Heart left ventricle (tissue), 16 donors: Measurements from ENCODE around the gene SPSB4. TPM values are rescaled to one million over a fixed set of nuclear protein-coding genes. Genes with fewer than 3 reads are reported as not detected.

ENCODE experiments used
- ATAC-seq, 4 donors: fragments of 200-7000 bp; cut with Tn5 transposase; one replicate each; pipeline ENCODE4 v1.9.1; 2020 to 2022; ENCODE audit warnings: moderate library complexity in 4 of 4, mild to moderate bottlenecking in 3 of 4, moderate number of reproducible peaks in 1 of 4
- DNase-seq, 5 donors: peaks; one replicate each; pipeline ENCODE4 v3.0.0-alpha.2; 2020
- H3K27ac ChIP-seq, 12 donors: fragments of 200-600 bp; sonication (generic) in 4 of 12; one replicate each; pipeline versions ENCODE4 v1.5.0 to v1.8.0; 2016 to 2022; ENCODE audit warnings: mild to moderate bottlenecking in 2 of 12
- H3K27me3 ChIP-seq, 9 donors: fragments of 200-600 bp; sonication (generic) in 2 of 9; one replicate each; pipeline versions ENCODE4 v1.5.1 to v1.8.0; 2016 to 2022; ENCODE audit warnings: mild to moderate bottlenecking in 3 of 9
- H3K36me3 ChIP-seq, 9 donors: fragments of 200-600 bp; sonication (generic) in 2 of 9; one replicate each; pipeline versions ENCODE4 v1.5.0 to v1.8.0; 2018 to 2022; ENCODE audit warnings: mild to moderate bottlenecking in 2 of 9
- H3K4me1 ChIP-seq, 12 donors: fragments of 200-600 bp; sonication (generic) in 4 of 12; one replicate each; pipeline versions ENCODE4 v1.5.0 to v1.8.0; 2016 to 2022; ENCODE audit warnings: mild to moderate bottlenecking in 3 of 12
- H3K4me3 ChIP-seq, 12 donors: fragments of 200-600 bp; sonication (generic) in 4 of 12; one replicate each; pipeline versions ENCODE4 v1.5.0 to v1.8.0; 2017 to 2022; ENCODE audit warnings: mild to moderate bottlenecking in 9 of 12, moderate library complexity in 4 of 12
- H3K9me3 ChIP-seq, 12 donors: fragments of 200-600 bp; sonication (generic) in 4 of 12; one replicate each; pipeline versions ENCODE4 v1.5.0 to v1.8.0; 2016 to 2022; ENCODE audit warnings: mild to moderate bottlenecking in 1 of 12
- POLR2A ChIP-seq, 2 donors: fragments of 450-650 bp; IDR thresholded peaks; one replicate each; pipeline ENCODE4 v1.6.1; 2017; ENCODE audit warnings: antibody characterized with exemption in 2 of 2, mild to moderate bottlenecking in 2 of 2, moderate library complexity in 2 of 2
- WGBS, 4 donors: extraction: QIAGEN DNeasy Blood & Tissue Kit in 2 of 4; methylation state at CpG; one replicate each; pipeline versions ENCODE4 v1.1.5 to v1.1.7; 2013 to 2018; 5-methylcytosine and 5-hydroxymethylcytosine counted together
- intact Hi-C, 10 donors: fragments of 100-400 bp; cut with DNase I; formaldehyde crosslinking; loops; one replicate each; pipeline versions ENCODE4 v1.11.1 to v1.14.2; 2022
- polyA plus RNA-seq, 2 donors: library from polyadenylated mRNA; stranded (reverse); fragments of 200-250 nt; gene quantifications; one replicate each; pipeline ENCODE4 v1.2.3, GENCODE V29; 2013
- total RNA-seq, 9 donors: library from RNA; depleted of rRNA in 2 of 9; stranded (reverse); fragments of >200 nt in 2 of 9; fragmentation: NEBNext Ultra II Directional in 3 of 9; extraction: Animal tissue kit (Norgen Biotek cat#: 25700) in 3 of 9; gene quantifications; one replicate each; pipeline versions ENCODE4 v1.1.0 to v1.2.4, GENCODE V29; 2016 to 2023
- TF ChIP-seq, protein P1 (sequence below), 12 donors: fragments of 200-600 bp; sonication (generic) in 4 of 12; IDR thresholded peaks; one replicate each; pipeline versions ENCODE4 v1.5.0 to v1.8.0; 2018 to 2022; ENCODE audit warnings: antibody characterized with exemption in 12 of 12, mild to moderate bottlenecking in 5 of 12
- donor health status: ischemic (EF 13 %, LVEDD 7.1; RV severe dilation, severe dysfunction).
- donor health status: healthy with polysubstance abuse.
- donor health status: DM: no; HTN: yes; CAD: no.
- donor health status: DM: no; HTN: no; CAD: no.
- donor health status: ischemic (EF 25% LVEDD 6.9; RV normal size, moderate dysfunction).
- donor health status: ischemic (EF 25% LVEDD 5.7; RV mildly dilated, moderate dysfunction).
- donor health status: healthy.
- donor health status: DM: yes; HTN: yes; CAD: no.
- donor health status: ischemic (EF 35%, LVEDD 5.7; RV mildly dilated, moderate dysfunction).
- donor health status: nonischemic (EF 11% LVEDD 7.7; RV severe dilation, severe dysfunction).
- donor health status: DM: yes; HTN: yes; CAD: no.
- donor health status: PGD.
- donor health status: ischemic (EF 29% LVEDD 5.4; RV normal size, mild dysfunction).
- donor health status: nonischemic (EF 23%, LVEDD 6.1; RV moderate dilation, normal function).

Gene SPSB4
- total and polyA plus RNA-seq, 11 donors: 3.3 to 11.1 (median 4.8) TPM

DNA sequence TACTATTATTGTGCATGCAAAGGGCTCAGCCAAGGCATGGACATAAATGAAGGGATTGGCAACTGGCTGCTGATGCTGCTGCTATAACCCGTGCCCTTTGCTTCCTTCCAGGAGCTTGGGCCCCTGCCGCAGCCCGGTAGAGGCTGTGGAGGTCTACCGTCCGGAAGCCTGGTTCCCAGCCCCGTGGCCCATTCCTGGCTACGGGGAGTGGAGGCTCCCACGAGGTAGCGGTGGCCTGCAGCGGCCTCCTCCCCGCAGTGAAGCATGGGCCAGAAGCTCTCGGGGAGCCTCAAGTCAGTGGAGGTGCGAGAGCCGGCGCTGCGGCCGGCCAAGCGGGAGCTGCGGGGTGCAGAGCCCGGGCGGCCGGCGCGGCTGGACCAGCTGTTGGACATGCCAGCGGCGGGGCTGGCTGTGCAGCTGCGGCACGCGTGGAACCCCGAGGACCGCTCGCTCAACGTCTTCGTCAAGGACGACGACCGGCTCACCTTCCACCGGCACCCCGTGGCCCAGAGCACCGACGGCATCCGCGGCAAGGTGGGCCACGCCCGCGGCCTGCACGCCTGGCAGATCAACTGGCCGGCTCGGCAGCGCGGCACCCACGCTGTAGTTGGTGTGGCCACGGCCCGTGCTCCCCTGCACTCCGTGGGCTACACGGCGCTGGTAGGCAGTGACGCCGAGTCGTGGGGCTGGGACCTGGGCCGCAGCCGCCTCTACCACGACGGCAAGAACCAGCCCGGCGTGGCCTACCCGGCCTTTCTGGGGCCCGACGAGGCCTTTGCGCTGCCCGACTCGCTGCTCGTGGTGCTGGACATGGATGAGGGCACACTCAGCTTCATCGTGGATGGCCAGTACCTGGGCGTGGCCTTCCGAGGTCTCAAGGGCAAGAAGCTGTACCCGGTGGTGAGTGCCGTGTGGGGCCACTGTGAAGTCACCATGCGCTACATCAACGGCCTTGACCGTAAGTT, 15.0 kb downstream of the SPSB4 start:
- no peaks in the 10 kb centered on the region for H3K9me3 ChIP-seq
- DNase-seq (peak in 1 of 5 donors; percentile 16), ATAC-seq (no peak)
- intact Hi-C loops: no loop called here
- H3K36me3 ChIP-seq: peaks cover 0 to 5% (median 0%) of the 10 kb centered on the region in 9 donors
- WGBS, 4 donors: 94 to 97% (median 97%) methylated on average over 31 to 81 of the region's 81 CpGs
- peaks cover 0 to 29% (median 7%) of the 10 kb centered on the region in 12 donors for H3K4me1 ChIP-seq
- no peak for TF ChIP-seq POLR2A (IDR thresholded peaks at IDR 0.05)
- TF ChIP-seq, protein P1, sequence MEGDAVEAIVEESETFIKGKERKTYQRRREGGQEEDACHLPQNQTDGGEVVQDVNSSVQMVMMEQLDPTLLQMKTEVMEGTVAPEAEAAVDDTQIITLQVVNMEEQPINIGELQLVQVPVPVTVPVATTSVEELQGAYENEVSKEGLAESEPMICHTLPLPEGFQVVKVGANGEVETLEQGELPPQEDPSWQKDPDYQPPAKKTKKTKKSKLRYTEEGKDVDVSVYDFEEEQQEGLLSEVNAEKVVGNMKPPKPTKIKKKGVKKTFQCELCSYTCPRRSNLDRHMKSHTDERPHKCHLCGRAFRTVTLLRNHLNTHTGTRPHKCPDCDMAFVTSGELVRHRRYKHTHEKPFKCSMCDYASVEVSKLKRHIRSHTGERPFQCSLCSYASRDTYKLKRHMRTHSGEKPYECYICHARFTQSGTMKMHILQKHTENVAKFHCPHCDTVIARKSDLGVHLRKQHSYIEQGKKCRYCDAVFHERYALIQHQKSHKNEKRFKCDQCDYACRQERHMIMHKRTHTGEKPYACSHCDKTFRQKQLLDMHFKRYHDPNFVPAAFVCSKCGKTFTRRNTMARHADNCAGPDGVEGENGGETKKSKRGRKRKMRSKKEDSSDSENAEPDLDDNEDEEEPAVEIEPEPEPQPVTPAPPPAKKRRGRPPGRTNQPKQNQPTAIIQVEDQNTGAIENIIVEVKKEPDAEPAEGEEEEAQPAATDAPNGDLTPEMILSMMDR (IDR thresholded peaks at IDR 0.05): no peak
- no peak overlapping the region for H3K4me3 ChIP-seq
- no peak overlapping the region for H3K27ac ChIP-seq
- H3K27me3 ChIP-seq: no peaks in the 10 kb centered on the region

DNA sequence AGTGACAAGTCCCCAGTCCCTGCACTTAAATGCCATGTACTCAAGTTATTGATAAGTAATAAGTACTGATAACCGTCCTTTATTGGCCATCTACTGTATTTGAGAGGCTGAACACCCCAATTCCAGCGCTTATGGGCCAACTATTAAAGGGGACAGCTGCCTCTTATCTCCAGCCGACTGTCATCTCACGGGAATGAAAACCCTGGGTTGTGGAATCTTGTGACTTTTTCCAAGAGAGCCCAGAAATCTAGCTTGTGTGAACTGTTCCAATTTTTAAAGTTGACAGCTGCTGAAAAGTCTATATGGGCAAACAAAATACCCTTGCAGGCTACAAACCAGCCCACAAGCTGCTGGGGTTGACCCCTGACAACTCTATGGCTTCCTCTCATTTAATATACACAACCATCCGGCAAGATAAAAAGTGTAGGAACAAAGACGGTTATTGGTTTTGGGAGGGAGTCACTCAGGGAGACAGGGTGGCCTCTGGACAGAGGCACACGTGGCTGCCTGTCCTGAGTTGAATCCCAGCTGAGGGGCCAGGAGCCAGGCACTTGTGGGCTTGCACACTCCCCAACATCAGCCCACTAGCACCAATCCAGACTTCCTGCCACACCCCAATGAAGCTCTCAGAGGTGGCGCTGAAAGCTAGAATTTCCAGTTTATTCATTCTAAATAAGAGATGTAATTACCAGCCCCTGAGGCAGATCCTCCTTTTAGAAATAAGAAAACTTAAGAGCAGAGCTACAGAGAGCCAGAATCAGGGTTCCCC, 16.2 kb downstream of the SPSB4 start:
- no peaks in the 10 kb centered on the region for H3K9me3 ChIP-seq
- H3K4me3 ChIP-seq: no peak overlapping the region
- peaks cover 0 to 29% (median 7%) of the 10 kb centered on the region in 12 donors for H3K4me1 ChIP-seq
- H3K27me3 ChIP-seq: no peaks in the 10 kb centered on the region
- ATAC-seq (no peak), DNase-seq (no peak)
- WGBS, 4 donors: 66 to 71% (median 68%) methylated on average over 8 of the region's 8 CpGs
- TF ChIP-seq, protein P1 (IDR thresholded peaks at IDR 0.05): no peak
- TF ChIP-seq POLR2A (IDR thresholded peaks at IDR 0.05): no peak
- H3K27ac ChIP-seq: no peak overlapping the region
- H3K36me3 ChIP-seq: peaks cover 0 to 5% (median 0%) of the 10 kb centered on the region in 9 donors
- intact Hi-C loops: no loop called here

DNA sequence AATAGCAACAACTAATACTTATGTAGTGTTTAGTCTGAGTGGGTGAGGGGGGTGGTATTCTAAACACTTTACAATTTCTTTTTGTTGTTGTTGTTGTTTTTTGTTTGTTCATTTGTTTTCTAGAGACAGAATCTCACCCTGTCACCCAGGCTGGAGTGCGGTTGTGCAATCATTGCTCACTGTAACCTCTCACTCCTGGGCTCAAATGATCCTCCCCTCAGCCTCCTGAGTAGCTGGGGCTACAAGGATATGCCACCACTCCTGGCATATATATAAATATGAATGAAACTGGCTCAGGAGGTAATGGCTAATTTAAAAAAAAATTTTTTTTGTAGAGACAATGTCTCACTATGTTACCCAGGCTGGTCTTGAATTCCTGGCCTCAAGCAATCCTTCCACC, 19.1 kb downstream of the SPSB4 start:
- H3K9me3 ChIP-seq: no peaks in the 10 kb centered on the region
- ATAC-seq (no peak), DNase-seq (no peak)
- WGBS, 4 donors: 91 to 97% (median 95%) methylated on average over 1 of the region's 1 CpG
- H3K4me1 ChIP-seq: peaks cover 0 to 18% (median 4%) of the 10 kb centered on the region in 12 donors
- H3K27ac ChIP-seq: no peak overlapping the region
- intact Hi-C loops: no loop called here
- no peak overlapping the region for H3K4me3 ChIP-seq
- peaks cover 0 to 5% (median 0%) of the 10 kb centered on the region in 9 donors for H3K36me3 ChIP-seq
- H3K27me3 ChIP-seq: no peaks in the 10 kb centered on the region
- TF ChIP-seq, protein P1 (IDR thresholded peaks at IDR 0.05): no peak
- TF ChIP-seq POLR2A (IDR thresholded peaks at IDR 0.05): no peak
